Liver (tissue), 9 donors: Measurements from ENCODE around the gene PARP2. TPM values are rescaled to one million over a fixed set of nuclear protein-coding genes. Genes with fewer than 3 reads are reported as not detected.
A peak's percentile ranks its signal among the peaks of the same experiment; 100 is the strongest.

Experiments used
- DNase-seq: peaks from one replicate; pipeline ENCODE4 v3.0.0-alpha.2; 2017; ENCODE audit warnings: low spot score
- H3K27ac ChIP-seq, 2 donors: one replicate each; pipeline ENCODE4 v1.7.0; 2013; ENCODE audit warnings: inconsistent platforms in 2 of 2, low read length in 2 of 2, control low read depth in 1 of 2, low read depth in 1 of 2, mild to moderate bottlenecking in 1 of 2
- H3K27me3 ChIP-seq, 4 donors: one replicate each; pipeline versions ENCODE4 v1.6.1 to v1.7.0; 2013; ENCODE audit warnings: low read length in 3 of 4, inconsistent platforms in 1 of 4, mild to moderate bottlenecking in 1 of 4, moderate library complexity in 1 of 4; ENCODE audit not compliant: control insufficient read depth in 4 of 4, insufficient read depth in 4 of 4
- H3K36me3 ChIP-seq, 4 donors: one replicate each; pipeline versions ENCODE4 v1.6.1 to v1.7.0; 2013; ENCODE audit warnings: low read length in 3 of 4, mild to moderate bottlenecking in 3 of 4, low read depth in 1 of 4, moderate library complexity in 1 of 4; ENCODE audit not compliant: control insufficient read depth in 4 of 4, insufficient read depth in 3 of 4
- H3K4me1 ChIP-seq, 4 donors: one replicate each; pipeline versions ENCODE4 v1.6.1 to v1.7.0; 2013; ENCODE audit warnings: low read length in 3 of 4, mild to moderate bottlenecking in 3 of 4, moderate library complexity in 1 of 4; ENCODE audit not compliant: control insufficient read depth in 4 of 4, insufficient read depth in 4 of 4
- H3K4me3 ChIP-seq, 3 donors: one replicate each; pipeline versions ENCODE4 v1.6.1 to v1.7.0; 2013; ENCODE audit warnings: low read length in 3 of 3, control low read depth in 1 of 3, low read depth in 1 of 3, mild to moderate bottlenecking in 1 of 3
- H3K9ac ChIP-seq, 2 donors: one replicate each; pipeline ENCODE4 v1.7.0; 2013; ENCODE audit warnings: low read length in 2 of 2, mild to moderate bottlenecking in 2 of 2, moderate library complexity in 2 of 2, control low read depth in 1 of 2, low read depth in 1 of 2
- H3K9me3 ChIP-seq, 4 donors: one replicate each; pipeline versions ENCODE4 v1.6.1 to v1.7.0; 2013; ENCODE audit warnings: low read length in 3 of 4; ENCODE audit not compliant: control insufficient read depth in 4 of 4
- ATF3 ChIP-seq: IDR thresholded peaks from 2 replicates; pipeline ENCODE4 v1.6.1; 2016; ENCODE audit warnings: antibody characterized with exemption
- EGR1 ChIP-seq, 2 donors: IDR thresholded peaks; 2 replicates each; pipeline ENCODE4 v1.6.1; 2016 to 2018; ENCODE audit warnings: antibody characterized with exemption in 2 of 2, low read depth in 2 of 2
- FOXA1 ChIP-seq: IDR thresholded peaks from 2 replicates; pipeline ENCODE4 v1.6.1; 2016; ENCODE audit warnings: antibody characterized with exemption
- FOXA2 ChIP-seq: IDR thresholded peaks from 2 replicates; pipeline ENCODE4 v1.6.1; 2016; ENCODE audit warnings: antibody characterized with exemption
- GABPA ChIP-seq, 2 donors: IDR thresholded peaks in 1 of 2; conservative IDR thresholded peaks in 1 of 2; 2 replicates each; pipeline ENCODE4 v1.6.1; 2016; ENCODE audit warnings: antibody characterized with exemption in 2 of 2, mild to moderate bottlenecking in 1 of 2, moderate library complexity in 1 of 2
- HNF4A ChIP-seq, 2 donors: conservative IDR thresholded peaks; 2 replicates each; pipeline ENCODE4 v1.6.1; 2016; ENCODE audit warnings: antibody characterized with exemption in 2 of 2, mild to moderate bottlenecking in 2 of 2
- HNF4G ChIP-seq: IDR thresholded peaks from 2 replicates; pipeline ENCODE4 v1.6.1; 2016; ENCODE audit warnings: antibody characterized with exemption
- JUND ChIP-seq, 2 donors: IDR thresholded peaks; 2 replicates each; pipeline ENCODE4 v1.6.1; 2016; ENCODE audit warnings: antibody characterized with exemption in 2 of 2
- MAX ChIP-seq: IDR thresholded peaks from 2 replicates; pipeline ENCODE4 v1.6.1; 2016; ENCODE audit warnings: antibody characterized with exemption
- NR2F2 ChIP-seq: IDR thresholded peaks from 2 replicates; pipeline ENCODE4 v1.6.1; 2016; ENCODE audit warnings: antibody characterized with exemption
- RAD21 ChIP-seq, 2 donors: IDR thresholded peaks; 2 replicates each; pipeline ENCODE4 v1.6.1; 2016; ENCODE audit warnings: antibody characterized with exemption in 2 of 2, mild to moderate bottlenecking in 2 of 2
- REST ChIP-seq: IDR thresholded peaks from 2 replicates; pipeline ENCODE4 v1.6.1; 2016; ENCODE audit warnings: antibody characterized with exemption, mild to moderate bottlenecking
- RXRA ChIP-seq, 2 donors: IDR thresholded peaks; 2 replicates each; pipeline ENCODE4 v1.6.1; 2017 to 2018; ENCODE audit warnings: antibody characterized with exemption in 2 of 2, mild to moderate bottlenecking in 1 of 2
- SP1 ChIP-seq: IDR thresholded peaks from 2 replicates; pipeline ENCODE4 v1.6.1; 2018; ENCODE audit warnings: antibody characterized with exemption, mild to moderate bottlenecking
- TAF1 ChIP-seq: conservative IDR thresholded peaks from 2 replicates; pipeline ENCODE4 v1.6.1; 2016; ENCODE audit warnings: antibody characterized with exemption, mild to moderate bottlenecking
- YY1 ChIP-seq: IDR thresholded peaks from 2 replicates; pipeline ENCODE4 v1.6.1; 2016; ENCODE audit warnings: antibody characterized with exemption, mild to moderate bottlenecking
- WGBS: extraction: QIAGEN DNeasy Blood & Tissue Kit; methylation state at CpG from one replicate; pipeline ENCODE4 v1.1.7; 2013; 5-methylcytosine and 5-hydroxymethylcytosine counted together
- polyA plus RNA-seq, 2 donors: library from polyadenylated mRNA; stranded (reverse) in 1 of 2; unstranded in 1 of 2; fragments of 200-250 nt in 1 of 2; fragments of >200 nt in 1 of 2; fragmentation: Nextera tagmentation in 1 of 2; extraction: Ambion mirVana in 1 of 2; gene quantifications; one replicate each; pipeline versions ENCODE4 v1.2.1 to v1.2.3, GENCODE V29; 2013 to 2015
- total RNA-seq, 2 donors: library from RNA; depleted of rRNA; stranded (reverse); fragments of >200 nt; gene quantifications; one replicate each; pipeline ENCODE4 v1.2.3, GENCODE V29; 2014
- TF ChIP-seq, protein P1 (sequence below): IDR thresholded peaks from 2 replicates; pipeline ENCODE4 v1.6.1; 2016; ENCODE audit warnings: antibody characterized with exemption
- TF ChIP-seq, protein P2 (sequence below): fragments of 150-350 bp; IDR thresholded peaks from 2 replicates; pipeline ENCODE4 v1.5.1; 2017; ENCODE audit warnings: improper control_type of control experiment, low read depth, low read length; ENCODE audit not compliant: missing input control
- donor health status: healthy.
- donor health status: healthy.
- donor health status: healthy.
- donor health status: healthy.
- donor health status: healthy.

PARP2 gene
- total and polyA plus RNA-seq, 4 donors, result 5.6 to 13.3 (median 7.2) TPM

DNA sequence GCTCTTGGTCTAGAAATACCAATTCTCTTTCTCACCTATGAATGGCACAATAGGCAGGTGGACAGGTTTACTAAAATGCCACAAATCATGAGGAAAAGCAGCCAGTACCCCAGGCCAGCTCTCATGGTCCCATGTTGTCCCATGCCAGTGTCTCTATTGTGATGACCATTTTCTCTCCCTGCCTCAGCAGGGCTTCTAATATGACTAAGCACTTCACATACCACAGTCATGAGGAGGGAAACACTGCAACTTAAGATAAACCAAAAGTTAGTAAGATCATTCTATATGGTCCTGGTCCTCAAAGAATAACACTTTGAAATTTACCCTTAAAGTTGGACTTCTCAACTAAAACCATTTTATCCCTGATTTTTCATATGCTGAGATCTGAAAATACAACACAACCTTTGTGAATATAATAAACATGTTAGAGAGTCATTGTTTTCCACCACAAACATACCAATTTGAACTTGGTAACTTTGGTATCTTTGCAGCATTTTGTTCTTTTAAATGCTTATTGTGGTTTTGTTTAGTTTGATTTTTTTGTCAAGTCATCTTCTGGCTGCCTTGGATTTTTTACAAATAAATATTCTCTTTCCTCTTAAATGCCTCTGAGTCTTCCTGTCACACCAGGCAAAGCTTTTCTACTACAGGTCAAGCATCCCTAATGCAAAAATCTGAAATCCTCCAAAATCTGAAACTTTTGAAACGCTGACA lies 41.2 kb upstream of the PARP2 start:
- DNase-seq, result no peak
- Histone ChIP-seq H3K4me3 (no peak overlapping the region), H3K9me3 (no peaks in the 10 kb centered on the region), H3K4me1 (peaks cover 1 to 14% (median 12%) of the 10 kb centered on the region in 4 donors), H3K9ac (no peak overlapping the region), H3K36me3 (peaks cover 5 to 35% (median 22%) of the 10 kb centered on the region in 4 donors), H3K27me3 (no peaks in the 10 kb centered on the region), H3K27ac (no peak overlapping the region)
- TF ChIP-seq RAD21 (IDR thresholded peaks at IDR 0.05), result no peak
- 95% methylated on average over 1 of the region's 1 CpG for WGBS

GRCh38 chr14:20305265-20306078 lies 38.0 kb upstream of the PARP2 start, which contains the start of gene TTC5:
Gene TTC5 (minus strand): TSS chr14:20305951. CDS start chr14:20305937, 14 bp downstream.
- Histone ChIP-seq H3K27me3 (no peaks in the 10 kb centered on the region), H3K9ac (peak within 1 kb of the TSS; percentile 44 to 93), H3K4me1 (peaks cover 1 to 14% (median 12%) of the 10 kb centered on the region in 4 donors), H3K4me3 (peak within 1 kb of the TSS; percentile 64 to 100 (median 95)), H3K9me3 (no peaks in the 10 kb centered on the region), H3K27ac (peak within 1 kb of the TSS in 1 of 2 donors; percentile 16), H3K36me3 (peaks cover 0 to 12% (median 4%) of the 10 kb centered on the region in 4 donors)
- peak; percentile 94 for DNase-seq
- WGBS, result under 1% methylated on average over 27 of the region's 27 CpGs
- TF ChIP-seq NR2F2 (no peak), REST (peak; percentile 51), HNF4G (no peak), HNF4A (conservative IDR thresholded peaks at IDR 0.05) (peak in 1 of 2 donors; percentile 6), FOXA1 (peak; percentile 21), YY1 (peak; percentile 92), RXRA (IDR thresholded peaks at IDR 0.05) (peak; percentile 35 to 39), JUND (IDR thresholded peaks at IDR 0.05) (no peak), MAX (peak; percentile 79), GABPA (IDR thresholded peaks at IDR 0.05 in 1 of 2, conservative IDR thresholded peaks at IDR 0.05 in 1 of 2) (peak in 1 of 2 donors; percentile 56), EGR1 (IDR thresholded peaks at IDR 0.05; ENCODE audit: low read depth in 2 of 2) (no peak), FOXA2 (no peak), SP1 (peak; percentile 45), TAF1 (no peak), RAD21 (IDR thresholded peaks at IDR 0.05) (peak; percentile 70 to 76), ATF3 (no peak)
- TF ChIP-seq, protein P1, sequence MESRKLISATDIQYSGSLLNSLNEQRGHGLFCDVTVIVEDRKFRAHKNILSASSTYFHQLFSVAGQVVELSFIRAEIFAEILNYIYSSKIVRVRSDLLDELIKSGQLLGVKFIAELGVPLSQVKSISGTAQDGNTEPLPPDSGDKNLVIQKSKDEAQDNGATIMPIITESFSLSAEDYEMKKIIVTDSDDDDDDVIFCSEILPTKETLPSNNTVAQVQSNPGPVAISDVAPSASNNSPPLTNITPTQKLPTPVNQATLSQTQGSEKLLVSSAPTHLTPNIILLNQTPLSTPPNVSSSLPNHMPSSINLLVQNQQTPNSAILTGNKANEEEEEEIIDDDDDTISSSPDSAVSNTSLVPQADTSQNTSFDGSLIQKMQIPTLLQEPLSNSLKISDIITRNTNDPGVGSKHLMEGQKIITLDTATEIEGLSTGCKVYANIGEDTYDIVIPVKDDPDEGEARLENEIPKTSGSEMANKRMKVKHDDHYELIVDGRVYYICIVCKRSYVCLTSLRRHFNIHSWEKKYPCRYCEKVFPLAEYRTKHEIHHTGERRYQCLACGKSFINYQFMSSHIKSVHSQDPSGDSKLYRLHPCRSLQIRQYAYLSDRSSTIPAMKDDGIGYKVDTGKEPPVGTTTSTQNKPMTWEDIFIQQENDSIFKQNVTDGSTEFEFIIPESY, result peak; percentile 27
- TF ChIP-seq, protein P2, sequence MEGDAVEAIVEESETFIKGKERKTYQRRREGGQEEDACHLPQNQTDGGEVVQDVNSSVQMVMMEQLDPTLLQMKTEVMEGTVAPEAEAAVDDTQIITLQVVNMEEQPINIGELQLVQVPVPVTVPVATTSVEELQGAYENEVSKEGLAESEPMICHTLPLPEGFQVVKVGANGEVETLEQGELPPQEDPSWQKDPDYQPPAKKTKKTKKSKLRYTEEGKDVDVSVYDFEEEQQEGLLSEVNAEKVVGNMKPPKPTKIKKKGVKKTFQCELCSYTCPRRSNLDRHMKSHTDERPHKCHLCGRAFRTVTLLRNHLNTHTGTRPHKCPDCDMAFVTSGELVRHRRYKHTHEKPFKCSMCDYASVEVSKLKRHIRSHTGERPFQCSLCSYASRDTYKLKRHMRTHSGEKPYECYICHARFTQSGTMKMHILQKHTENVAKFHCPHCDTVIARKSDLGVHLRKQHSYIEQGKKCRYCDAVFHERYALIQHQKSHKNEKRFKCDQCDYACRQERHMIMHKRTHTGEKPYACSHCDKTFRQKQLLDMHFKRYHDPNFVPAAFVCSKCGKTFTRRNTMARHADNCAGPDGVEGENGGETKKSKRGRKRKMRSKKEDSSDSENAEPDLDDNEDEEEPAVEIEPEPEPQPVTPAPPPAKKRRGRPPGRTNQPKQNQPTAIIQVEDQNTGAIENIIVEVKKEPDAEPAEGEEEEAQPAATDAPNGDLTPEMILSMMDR, result peak; percentile 92
